ENCODE results near the gene CLEC17A.
"Not testable (repeated sequence)": the region's sequence is repeated elsewhere in the genome, so short reads cannot be mapped to it uniquely, and the experiment has no call there.

The CLEC17A gene

GRCh38 chr19:14584372-14584771 is 1.5 kb downstream of the CLEC17A start:
- DNase-seq: not testable (repeated sequence)

GRCh38 chr19:14585187-14585586 is 2.3 kb downstream of the CLEC17A start:
- not testable (repeated sequence) for DNase-seq

- DNase-seq: not testable (repeated sequence)
Measured at GRCh38 chr19:14589433-14589832, 6.5 kb downstream of the CLEC17A start.

- no peak for DNase-seq
Measured at GRCh38 chr19:14595558-14595957, 12.7 kb downstream of the CLEC17A start.

- DNase-seq: no peak
Measured at GRCh38 chr19:14599548-14600147, 16.8 kb downstream of the CLEC17A start.

GRCh38 chr19:14603990-14604387 is 21.1 kb downstream of the CLEC17A start:
- no peak for DNase-seq

- DNase-seq: no peak
Measured at GRCh38 chr19:14606627-14607026, 23.7 kb downstream of the CLEC17A start.

GRCh38 chr19:14611051-14611450 is 28.2 kb downstream of the CLEC17A start:
- DNase-seq: no peak

- DNase-seq: not testable (repeated sequence)
Measured at GRCh38 chr19:14612242-14612641, 29.4 kb downstream of the CLEC17A start.

GRCh38 chr19:14612657-14613056 is 29.8 kb downstream of the CLEC17A start:
- no peak for DNase-seq

- DNase-seq: not testable (repeated sequence)
Measured at GRCh38 chr19:14613399-14614098, 30.7 kb downstream of the CLEC17A start.

GRCh38 chr19:14614099-14614412 is 31.2 kb downstream of the CLEC17A start:
- DNase-seq: no peak

- no peak for DNase-seq
Measured at GRCh38 chr19:14615623-14616022, 32.7 kb downstream of the CLEC17A start.

- no peak for DNase-seq
Measured at GRCh38 chr19:14616407-14616806, 33.5 kb downstream of the CLEC17A start.

- DNase-seq: no peak
Measured at GRCh38 chr19:14619404-14619803, 36.5 kb downstream of the CLEC17A start.

GRCh38 chr19:14624491-14624890 is 41.6 kb downstream of the CLEC17A start:
- not testable (repeated sequence) for DNase-seq

GRCh38 chr19:14629557-14629956 is 46.7 kb downstream of the CLEC17A start:
- no peak for DNase-seq

- peak in 1 of 2 donors; percentile 1 for DNase-seq
Measured at GRCh38 chr19:14632286-14632685, 49.4 kb downstream of the CLEC17A start.

- DNase-seq: no peak
Measured at GRCh38 chr19:14639536-14640277, 56.8 kb downstream of the CLEC17A start.

- no peak for DNase-seq
Measured at GRCh38 chr19:14648506-14648905, 65.6 kb downstream of the CLEC17A start.

- no peak for DNase-seq
Measured at GRCh38 chr19:14649020-14649419, 66.1 kb downstream of the CLEC17A start.

- no peak for DNase-seq
Measured at GRCh38 chr19:14650161-14650560, 67.3 kb downstream of the CLEC17A start.

GRCh38 chr19:14654786-14655560 is 72.1 kb downstream of the CLEC17A start:
- DNase-seq: no peak
